OCI-LY3 (cell line): Measurements from ENCODE around the gene PDGFA.

Experiments used
- EZH2phosphoT487 ChIP-seq: fragments of 200-600 bp; shearing (Covaris generic); IDR thresholded peaks from 2 replicates; pipeline ENCODE4 v1.6.1; 2018; ENCODE audit warnings: antibody characterized with exemption, mixed run types, low read depth
- TF ChIP-seq, protein P1 (sequence below): fragments of 200-600, 300-600 bp; sonication (generic); IDR thresholded peaks from 2 replicates; pipeline ENCODE4 v1.5.1; 2014; ENCODE audit warnings: antibody characterized with exemption, low read length, low read depth

DNA sequence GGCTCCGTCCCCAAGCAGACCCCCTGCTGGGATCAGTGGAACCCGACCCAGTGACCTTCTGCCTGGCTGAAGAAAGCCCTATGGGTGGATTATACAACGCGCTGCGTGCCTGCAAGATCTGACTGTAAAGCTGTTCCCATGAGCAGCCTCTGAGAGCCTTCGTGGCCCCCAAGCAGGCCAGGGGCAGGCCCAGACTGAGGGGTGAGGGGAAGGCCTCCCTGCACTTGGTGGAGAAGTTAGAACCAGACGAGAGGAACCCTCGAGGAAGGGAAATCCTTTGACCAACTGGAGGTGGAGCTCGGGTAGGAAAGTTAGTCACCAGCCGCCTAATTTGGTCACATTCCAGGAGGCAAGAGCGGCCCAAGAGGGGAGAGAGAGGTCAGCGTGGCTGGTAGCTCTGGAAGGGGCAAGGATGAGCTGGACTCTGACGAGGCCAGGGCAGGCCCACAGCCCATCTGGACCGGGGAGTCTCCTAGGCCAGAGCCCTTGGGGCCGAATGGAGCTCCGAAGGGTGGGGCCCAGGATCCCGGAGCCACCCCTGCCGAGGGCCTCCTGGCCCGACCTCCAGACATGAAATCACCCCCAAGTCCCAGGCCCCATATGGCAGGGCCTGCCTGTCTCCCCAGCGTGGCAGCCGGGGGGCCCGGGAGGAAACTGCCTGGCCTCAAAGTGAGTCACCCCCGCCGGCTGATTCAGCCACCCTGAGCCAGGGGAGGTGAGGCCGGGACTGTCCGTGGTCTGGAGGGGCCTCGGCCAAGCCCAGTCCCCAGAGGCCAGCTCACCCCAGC lies 23.3 kb upstream of the PDGFA start:
- TF ChIP-seq, protein P1, sequence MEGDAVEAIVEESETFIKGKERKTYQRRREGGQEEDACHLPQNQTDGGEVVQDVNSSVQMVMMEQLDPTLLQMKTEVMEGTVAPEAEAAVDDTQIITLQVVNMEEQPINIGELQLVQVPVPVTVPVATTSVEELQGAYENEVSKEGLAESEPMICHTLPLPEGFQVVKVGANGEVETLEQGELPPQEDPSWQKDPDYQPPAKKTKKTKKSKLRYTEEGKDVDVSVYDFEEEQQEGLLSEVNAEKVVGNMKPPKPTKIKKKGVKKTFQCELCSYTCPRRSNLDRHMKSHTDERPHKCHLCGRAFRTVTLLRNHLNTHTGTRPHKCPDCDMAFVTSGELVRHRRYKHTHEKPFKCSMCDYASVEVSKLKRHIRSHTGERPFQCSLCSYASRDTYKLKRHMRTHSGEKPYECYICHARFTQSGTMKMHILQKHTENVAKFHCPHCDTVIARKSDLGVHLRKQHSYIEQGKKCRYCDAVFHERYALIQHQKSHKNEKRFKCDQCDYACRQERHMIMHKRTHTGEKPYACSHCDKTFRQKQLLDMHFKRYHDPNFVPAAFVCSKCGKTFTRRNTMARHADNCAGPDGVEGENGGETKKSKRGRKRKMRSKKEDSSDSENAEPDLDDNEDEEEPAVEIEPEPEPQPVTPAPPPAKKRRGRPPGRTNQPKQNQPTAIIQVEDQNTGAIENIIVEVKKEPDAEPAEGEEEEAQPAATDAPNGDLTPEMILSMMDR = no peak
- TF ChIP-seq EZH2phosphoT487 = no peak
